MM.1S (cell line): ENCODE measurements around the gene PINK1.

Experiments used
- DNase-seq: peaks from one replicate; pipeline ENCODE4 v3.0.0-alpha.2; 2015
- H2AFZ ChIP-seq: fragments of 300-600 bp; sonication (generic); 2 replicates; pipeline ENCODE4 v1.6.0; 2016; ENCODE audit warnings: antibody characterized with exemption, low read length
- H3F3A ChIP-seq: fragments of 300-600 bp; sonication (generic); 2 replicates; pipeline ENCODE4 v1.6.1; 2016; ENCODE audit warnings: mild to moderate bottlenecking, antibody characterized with exemption, low read length, moderate library complexity, mixed read lengths; ENCODE audit not compliant: insufficient read depth
- H3K27ac ChIP-seq: fragments of 300-600 bp; sonication (generic); 2 replicates; pipeline ENCODE4 v1.5.1; 2016; ENCODE audit warnings: mild to moderate bottlenecking, low read length
- H3K27me3 ChIP-seq: fragments of 300-600 bp; sonication (generic); replicated peaks from 2 replicates; pipeline ENCODE4 v1.6.0; 2016; ENCODE audit warnings: low read length; ENCODE audit not compliant: insufficient read depth
- H3K36me3 ChIP-seq: fragments of 300-600 bp; sonication (generic); replicated peaks from 2 replicates; pipeline ENCODE4 v1.6.1; 2016; ENCODE audit warnings: mild to moderate bottlenecking, low read length, mixed read lengths; ENCODE audit not compliant: insufficient read depth
- H3K4me1 ChIP-seq: fragments of 300-600 bp; sonication (generic); 2 replicates; pipeline ENCODE4 v1.6.1; 2016; ENCODE audit warnings: low read length, mixed read lengths
- H3K4me2 ChIP-seq: fragments of 300-600 bp; sonication (generic); 2 replicates; pipeline ENCODE4 v1.6.0; 2016; ENCODE audit warnings: low read depth, low read length
- H3K4me3 ChIP-seq: fragments of 300-600 bp; sonication (generic); 2 replicates; pipeline ENCODE4 v1.5.1; 2016; ENCODE audit warnings: low read length, mixed read lengths
- H3K79me2 ChIP-seq: fragments of 300-600 bp; sonication (generic); 2 replicates; pipeline ENCODE4 v1.6.1; 2016; ENCODE audit warnings: mixed run types, low read length, mixed read lengths
- H3K9ac ChIP-seq: fragments of 300-600 bp; sonication (generic); 2 replicates; pipeline ENCODE4 v1.6.1; 2016; ENCODE audit warnings: low read length, mixed read lengths
- H3K9me2 ChIP-seq: fragments of 300-600 bp; sonication (generic); replicated peaks from 2 replicates; pipeline ENCODE4 v1.6.1; 2016; ENCODE audit warnings: mild to moderate bottlenecking, low read length, mixed read lengths; ENCODE audit not compliant: insufficient read depth
- H3K9me3 ChIP-seq: fragments of 300-600 bp; sonication (generic); replicated peaks from 2 replicates; pipeline ENCODE4 v1.6.1; 2016; ENCODE audit warnings: mild to moderate bottlenecking, low read length, mixed read lengths; ENCODE audit not compliant: insufficient read depth
- H4K20me1 ChIP-seq: fragments of 300-600 bp; sonication (generic); 2 replicates; pipeline ENCODE4 v1.6.1; 2016; ENCODE audit warnings: mild to moderate bottlenecking, low read length, moderate library complexity, mixed read lengths; ENCODE audit not compliant: insufficient read depth
- EZH2 ChIP-seq: fragments of 300-600 bp; sonication (generic); optimal IDR thresholded peaks from 2 replicates; pipeline ENCODE3; 2017; ENCODE audit warnings: low read depth, mild to moderate bottlenecking, antibody characterized with exemption, low read length, mixed read lengths
- EZH2phosphoT487 ChIP-seq: fragments of 300-600 bp; sonication (generic); IDR thresholded peaks from 2 replicates; pipeline ENCODE4 v1.6.1; 2018; ENCODE audit warnings: antibody characterized with exemption, low read length
- TF ChIP-seq, protein P1 (sequence below): fragments of 300-600 bp; sonication (generic); IDR thresholded peaks from 2 replicates; pipeline ENCODE4 v1.5.1; 2016; ENCODE audit warnings: antibody characterized with exemption, low read length, mixed read lengths

The PINK1 gene

DNA sequence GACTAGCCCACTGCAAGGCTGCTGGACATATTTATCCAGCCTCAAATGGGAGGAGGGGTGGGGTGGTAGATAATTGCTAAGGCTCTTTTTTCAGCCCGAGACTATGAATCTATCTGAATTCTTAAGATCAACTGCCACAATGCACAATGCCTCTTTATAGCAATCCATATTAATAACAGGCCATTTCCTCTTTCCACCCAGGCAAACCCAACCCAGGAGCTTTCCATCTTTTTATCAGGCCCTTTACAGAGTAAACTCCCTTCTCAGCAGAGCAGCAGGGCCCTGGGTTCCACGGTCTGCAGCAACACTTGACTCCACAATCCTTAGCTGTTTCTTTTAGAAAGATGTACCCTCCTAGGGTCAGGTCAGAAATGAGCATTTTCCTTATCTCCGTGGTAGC is 27.1 kb downstream of the PINK1 start:
- no peaks in the 10 kb centered on the region for H3K27me3 ChIP-seq
- peaks cover 29% of the 10 kb centered on the region for H3K4me1 ChIP-seq
- peak overlapping the region; percentile 93 for H3K4me3 ChIP-seq
- 0 out of 2 replicates have a peak, but pooled peaks cover 9% of the 10 kb centered on the region for H4K20me1 ChIP-seq
- H3K27ac ChIP-seq, result peak overlapping the region; percentile 22; the same call in 1 of the 2 replicates
- H3K4me2 ChIP-seq, result peak overlapping the region; percentile 89
- DNase-seq, result no peak
- no peaks in the 10 kb centered on the region for H3K9me3 ChIP-seq
- peak overlapping the region; percentile 88 for H3K9ac ChIP-seq
- peaks cover 57% of the 10 kb centered on the region for H3K79me2 ChIP-seq
- no peaks in the 10 kb centered on the region for H3K9me2 ChIP-seq
- TF ChIP-seq EZH2phosphoT487 (no peak), EZH2 (no peak)
- TF ChIP-seq, protein P1, sequence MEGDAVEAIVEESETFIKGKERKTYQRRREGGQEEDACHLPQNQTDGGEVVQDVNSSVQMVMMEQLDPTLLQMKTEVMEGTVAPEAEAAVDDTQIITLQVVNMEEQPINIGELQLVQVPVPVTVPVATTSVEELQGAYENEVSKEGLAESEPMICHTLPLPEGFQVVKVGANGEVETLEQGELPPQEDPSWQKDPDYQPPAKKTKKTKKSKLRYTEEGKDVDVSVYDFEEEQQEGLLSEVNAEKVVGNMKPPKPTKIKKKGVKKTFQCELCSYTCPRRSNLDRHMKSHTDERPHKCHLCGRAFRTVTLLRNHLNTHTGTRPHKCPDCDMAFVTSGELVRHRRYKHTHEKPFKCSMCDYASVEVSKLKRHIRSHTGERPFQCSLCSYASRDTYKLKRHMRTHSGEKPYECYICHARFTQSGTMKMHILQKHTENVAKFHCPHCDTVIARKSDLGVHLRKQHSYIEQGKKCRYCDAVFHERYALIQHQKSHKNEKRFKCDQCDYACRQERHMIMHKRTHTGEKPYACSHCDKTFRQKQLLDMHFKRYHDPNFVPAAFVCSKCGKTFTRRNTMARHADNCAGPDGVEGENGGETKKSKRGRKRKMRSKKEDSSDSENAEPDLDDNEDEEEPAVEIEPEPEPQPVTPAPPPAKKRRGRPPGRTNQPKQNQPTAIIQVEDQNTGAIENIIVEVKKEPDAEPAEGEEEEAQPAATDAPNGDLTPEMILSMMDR, result no peak
- no peaks in the 10 kb centered on the region; the same call in 1 of the 2 replicates for H3F3A ChIP-seq
- H2AFZ ChIP-seq, result 0 out of 2 replicates have a peak overlapping the region, but pooled peaks have one; percentile 50
- H3K36me3 ChIP-seq, result 0 out of 2 replicates have a peak, but pooled peaks cover 3% of the 10 kb centered on the region

DNA sequence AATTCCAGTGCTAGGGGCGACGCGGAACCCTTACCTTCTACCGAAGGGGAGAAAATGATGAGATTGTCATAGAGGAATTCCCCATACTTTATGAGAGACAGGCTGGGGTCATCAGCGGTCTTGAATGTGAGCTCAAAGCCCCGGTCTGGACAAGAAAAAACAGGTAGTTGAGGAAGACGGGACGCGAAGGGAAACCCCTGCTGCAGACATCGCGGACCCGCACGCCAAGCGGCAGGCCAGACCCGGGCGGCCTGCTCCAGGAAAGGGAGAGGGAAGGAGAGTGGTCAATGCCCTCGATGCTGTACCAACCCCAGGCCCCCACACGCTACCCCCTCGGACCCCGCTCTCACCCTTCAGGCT is 27.6 kb downstream of the PINK1 start:
- Histone ChIP-seq H3K4me1 (peaks cover 29% of the 10 kb centered on the region), H3K79me2 (peaks cover 54% of the 10 kb centered on the region), H3K9me3 (no peaks in the 10 kb centered on the region)

DNA sequence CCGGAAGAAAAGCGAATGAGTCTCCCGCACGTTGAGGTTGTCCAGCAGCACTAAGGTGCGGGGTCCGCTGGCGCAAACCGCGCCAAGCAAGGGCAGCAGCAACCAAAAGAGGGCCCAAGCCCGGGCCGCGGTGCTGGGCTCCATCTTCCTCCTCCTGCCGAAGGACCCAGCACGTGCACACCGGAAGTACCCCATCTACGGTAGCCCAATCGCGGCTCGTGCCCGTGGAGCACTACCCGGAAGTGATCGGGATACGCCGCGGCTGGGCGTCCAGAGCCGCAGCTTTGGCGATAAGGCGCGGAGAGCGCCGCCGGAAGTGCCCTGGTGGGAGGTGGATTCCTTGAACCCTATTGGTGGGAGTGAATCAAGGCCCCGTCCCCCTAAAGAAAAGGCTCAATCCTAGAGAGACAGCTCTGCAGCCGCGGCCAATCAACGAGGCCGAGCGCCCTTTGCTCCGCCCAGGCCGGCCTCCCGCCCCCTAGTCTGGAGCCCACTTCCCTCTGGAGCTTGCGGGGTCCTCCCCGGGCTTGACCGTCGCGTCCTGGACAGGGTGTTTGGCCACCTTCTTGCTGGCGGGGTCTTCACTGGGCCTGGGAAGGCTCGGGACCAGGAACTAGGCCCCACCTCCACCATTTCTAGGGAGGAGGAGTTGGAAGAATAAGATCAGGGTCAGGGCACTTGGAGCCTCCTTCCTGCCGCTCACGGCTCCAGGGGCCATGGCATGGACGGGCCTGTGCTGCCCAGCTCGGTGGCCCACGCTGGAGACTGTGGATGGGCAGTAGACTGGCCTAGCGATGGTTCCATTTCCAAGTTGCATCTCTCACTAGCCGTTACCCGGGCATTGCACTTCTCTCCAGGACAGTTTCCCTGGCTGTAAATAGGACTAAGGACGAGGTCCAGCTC is 28.2 kb downstream of the PINK1 start, which contains the start of gene DDOST:
DDOST (minus strand) TSS at position 163 of the 903 bp plus-strand sequence; CDS start at position 144, 19 bp downstream.
- H4K20me1 ChIP-seq, result 0 out of 2 replicates have a peak, but pooled peaks cover 9% of the 10 kb centered on the region
- peak within 1 kb of the TSS; percentile 90 for H2AFZ ChIP-seq
- H3K4me1 ChIP-seq, result peaks cover 29% of the 10 kb centered on the region
- peak within 1 kb of the TSS; percentile 88 for H3K9ac ChIP-seq
- no peaks in the 10 kb centered on the region; the same call in 1 of the 2 replicates for H3F3A ChIP-seq
- no peaks in the 10 kb centered on the region for H3K9me3 ChIP-seq
- TF ChIP-seq EZH2 (no peak), EZH2phosphoT487 (no peak)
- TF ChIP-seq, protein P1, result peak; percentile 42
- peaks cover 48% of the 10 kb centered on the region for H3K79me2 ChIP-seq
- peak within 1 kb of the TSS; percentile 91 for H3K4me2 ChIP-seq
- no peaks in the 10 kb centered on the region for H3K9me2 ChIP-seq
- H3K27me3 ChIP-seq, result no peaks in the 10 kb centered on the region
- peak within 1 kb of the TSS; percentile 93 for H3K4me3 ChIP-seq
- H3K27ac ChIP-seq, result peak within 1 kb of the TSS; percentile 22; the same call in 1 of the 2 replicates
- H3K36me3 ChIP-seq, result no peaks in the 10 kb centered on the region
- DNase-seq, result peak; percentile 98

More for the DNA sequence above, 27.6 kb downstream of the PINK1 start:
- H3K9ac ChIP-seq, result peak overlapping the region; percentile 88
- peak overlapping the region; percentile 89 for H3K4me2 ChIP-seq
- no peaks in the 10 kb centered on the region for H3K27me3 ChIP-seq
- DNase-seq, result no peak
- peak overlapping the region; percentile 93 for H3K4me3 ChIP-seq
- TF ChIP-seq EZH2phosphoT487, result no peak
- TF ChIP-seq EZH2, result no peak
- TF ChIP-seq, protein P1, result no peak
- H3K36me3 ChIP-seq, result no peaks in the 10 kb centered on the region
- H2AFZ ChIP-seq, result peak overlapping the region; percentile 50
- H3F3A ChIP-seq, result no peaks in the 10 kb centered on the region; the same call in 1 of the 2 replicates
- no peaks in the 10 kb centered on the region for H3K9me2 ChIP-seq
- H4K20me1 ChIP-seq, result 0 out of 2 replicates have a peak, but pooled peaks cover 9% of the 10 kb centered on the region
- H3K27ac ChIP-seq, result peak overlapping the region; percentile 22; the same call in 1 of the 2 replicates
